Central memory CD8-positive, alpha-beta T cell (primary cell): Measurements from ENCODE around the gene COL9A3.

Source experiments
- ATAC-seq: fragments of 150-1000 bp; cut with Tn5 transposase; replicated peaks from 2 replicates; pipeline ENCODE4 v1.10.0; 2022; ENCODE audit warnings: mild to moderate bottlenecking, moderate FRiP score, moderate number of reproducible peaks; ENCODE audit not compliant: poor library complexity, severe bottlenecking; ENCODE audit errors: extremely low read depth
- DNase-seq, 2 donors: peaks; one replicate each; pipeline ENCODE4 v3.0.0; 2021; ENCODE audit warnings: low spot score in 2 of 2
- H3K27ac Mint-ChIP-seq: one replicate; pipeline ENCODE4 v1.8.0; 2022; ENCODE audit warnings: low read depth, mild to moderate bottlenecking, moderate library complexity, mixed read lengths
- H3K27me3 Mint-ChIP-seq: one replicate; pipeline ENCODE4 v1.8.0; 2022; ENCODE audit warnings: mixed read lengths
- H3K36me3 Mint-ChIP-seq: one replicate; pipeline ENCODE4 v1.8.0; 2022; ENCODE audit warnings: mild to moderate bottlenecking, moderate library complexity, mixed read lengths; ENCODE audit not compliant: insufficient read depth
- H3K4me1 Mint-ChIP-seq: one replicate; pipeline ENCODE4 v1.8.0; 2022; ENCODE audit warnings: mixed read lengths
- H3K4me3 Mint-ChIP-seq: one replicate; pipeline ENCODE4 v1.8.0; 2022; ENCODE audit warnings: mild to moderate bottlenecking, moderate library complexity, mixed read lengths
- H3K9me3 Mint-ChIP-seq: one replicate; pipeline ENCODE4 v1.8.0; 2022; ENCODE audit warnings: mixed read lengths

The COL9A3 gene

DNA sequence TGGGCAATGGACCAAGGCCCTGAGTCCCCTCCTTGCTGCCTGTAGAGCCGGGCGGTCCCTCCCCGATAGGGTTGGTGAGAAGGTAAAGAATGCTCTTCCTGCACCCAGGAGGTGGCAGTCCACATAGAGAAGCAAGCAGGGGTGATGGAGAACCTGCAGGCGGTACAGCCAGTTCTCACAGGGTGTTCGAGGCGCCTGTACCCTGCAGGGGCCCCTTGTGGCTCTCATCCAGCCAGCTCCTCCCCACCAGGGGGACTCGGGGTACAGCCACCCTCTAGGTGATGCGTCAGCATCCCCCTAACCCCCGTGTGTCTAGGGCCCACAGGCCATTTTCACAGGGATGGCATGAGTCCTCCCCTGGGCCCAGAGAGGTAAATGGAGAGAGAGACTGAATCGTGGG lies 5.1 kb upstream of the COL9A3 start:
- peaks cover 17% of the 10 kb centered on the region for H3K27me3 Mint-ChIP-seq
- no peak for DNase-seq
- peaks cover 31% of the 10 kb centered on the region for H3K36me3 Mint-ChIP-seq
- ATAC-seq, result no peak
- H3K4me3 Mint-ChIP-seq, result no peak overlapping the region
- no peak overlapping the region for H3K27ac Mint-ChIP-seq
- no peaks in the 10 kb centered on the region for H3K9me3 Mint-ChIP-seq
- peaks cover 26% of the 10 kb centered on the region for H3K4me1 Mint-ChIP-seq

GRCh38 chr20:62812181-62812906 lies 4.5 kb upstream of the COL9A3 start:
- no peaks in the 10 kb centered on the region for H3K9me3 Mint-ChIP-seq
- H3K27ac Mint-ChIP-seq, result no peak overlapping the region
- H3K4me1 Mint-ChIP-seq, result peaks cover 20% of the 10 kb centered on the region
- peaks cover 17% of the 10 kb centered on the region for H3K27me3 Mint-ChIP-seq
- ATAC-seq, result no peak
- peaks cover 31% of the 10 kb centered on the region for H3K36me3 Mint-ChIP-seq
- DNase-seq, result no peak
- no peak overlapping the region for H3K4me3 Mint-ChIP-seq

DNA sequence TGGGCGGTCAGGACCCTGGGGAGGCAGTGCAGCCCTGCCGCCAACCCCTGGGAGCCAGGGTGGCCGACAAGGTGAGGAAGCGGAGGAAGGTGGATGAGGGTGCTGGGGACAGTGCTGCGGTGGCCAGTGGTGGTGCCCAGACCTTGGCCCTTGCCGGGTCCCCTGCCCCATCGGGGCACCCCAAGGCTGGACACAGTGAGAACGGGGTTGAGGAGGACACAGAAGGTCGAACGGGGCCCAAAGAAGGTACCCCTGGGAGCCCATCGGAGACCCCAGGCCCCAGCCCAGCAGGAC lies 4.0 kb upstream of the COL9A3 start:
- H3K27me3 Mint-ChIP-seq, result peaks cover 18% of the 10 kb centered on the region
- H3K4me3 Mint-ChIP-seq, result no peak overlapping the region
- peaks cover 17% of the 10 kb centered on the region for H3K4me1 Mint-ChIP-seq
- ATAC-seq (no peak), DNase-seq (no peak)
- no peak overlapping the region for H3K27ac Mint-ChIP-seq
- no peaks in the 10 kb centered on the region for H3K9me3 Mint-ChIP-seq
- H3K36me3 Mint-ChIP-seq, result peaks cover 29% of the 10 kb centered on the region

- no peak for ATAC-seq
- peaks cover 25% of the 10 kb centered on the region for H3K27me3 Mint-ChIP-seq
- no peaks in the 10 kb centered on the region for H3K9me3 Mint-ChIP-seq
- H3K36me3 Mint-ChIP-seq, result peaks cover 26% of the 10 kb centered on the region
- peaks cover 17% of the 10 kb centered on the region for H3K4me1 Mint-ChIP-seq
- H3K4me3 Mint-ChIP-seq, result no peak overlapping the region
- no peak for DNase-seq
- H3K27ac Mint-ChIP-seq, result no peak overlapping the region
These were observed 3.3 kb upstream of the COL9A3 start for GRCh38 chr20:62813588-62813987.

DNA sequence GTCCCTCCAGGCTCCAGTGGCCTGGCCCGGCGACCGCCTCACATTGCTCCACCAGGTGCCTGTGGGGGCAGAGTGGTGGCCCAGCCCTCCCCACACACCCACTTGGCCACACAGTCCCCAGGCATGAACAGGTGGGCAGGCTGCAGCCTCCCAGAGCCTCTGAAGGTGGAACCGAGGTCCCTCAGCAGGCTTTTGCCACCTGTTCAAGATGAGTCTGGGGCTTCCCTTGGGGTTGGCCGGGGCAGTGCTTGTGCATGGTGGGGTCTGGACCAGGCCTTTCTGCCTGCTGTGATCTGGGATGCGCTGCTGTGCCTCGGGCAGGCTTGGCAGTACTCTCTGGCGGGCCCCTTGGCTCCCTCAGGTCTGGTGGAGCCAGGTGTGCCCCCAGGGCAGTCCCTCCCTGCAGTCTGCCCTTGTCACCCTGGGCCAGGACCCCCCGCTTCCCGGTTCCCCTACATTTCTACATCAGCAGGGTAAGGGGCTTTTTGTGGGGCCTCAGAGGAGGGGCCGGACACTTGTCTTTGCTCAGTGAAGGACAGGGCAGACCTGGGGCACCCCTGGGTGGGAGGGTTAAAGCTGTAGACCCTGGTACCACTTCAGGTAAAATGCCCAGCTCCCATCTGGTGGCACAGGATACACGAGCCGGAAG lies 2.7 kb upstream of the COL9A3 start:
- H3K4me3 Mint-ChIP-seq, result no peak overlapping the region
- no peak overlapping the region for H3K27ac Mint-ChIP-seq
- ATAC-seq (no peak), DNase-seq (no peak)
- H3K27me3 Mint-ChIP-seq, result peaks cover 27% of the 10 kb centered on the region
- H3K4me1 Mint-ChIP-seq, result peaks cover 17% of the 10 kb centered on the region
- H3K9me3 Mint-ChIP-seq, result no peaks in the 10 kb centered on the region
- peaks cover 22% of the 10 kb centered on the region for H3K36me3 Mint-ChIP-seq

DNA sequence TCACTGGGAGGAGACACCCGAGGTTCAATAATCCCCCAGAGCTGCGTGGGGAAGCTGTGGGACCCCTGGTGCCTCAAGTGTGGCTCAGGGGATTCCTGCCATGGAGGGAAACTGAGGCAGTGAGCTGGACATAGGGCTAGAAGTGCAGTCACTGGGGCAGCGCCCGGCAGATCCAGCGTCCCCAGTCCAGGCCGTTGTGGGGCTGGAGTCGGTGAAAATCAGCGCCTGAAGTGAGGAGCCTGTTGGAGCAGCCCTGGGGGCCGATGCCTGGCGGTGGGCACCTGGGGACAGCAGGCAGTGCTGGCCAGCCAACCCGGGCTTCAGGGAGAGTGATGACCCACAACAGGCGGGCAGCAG lies 2.2 kb upstream of the COL9A3 start:
- no peak for DNase-seq
- Mint-ChIP-seq H3K27me3 (peaks cover 31% of the 10 kb centered on the region), H3K36me3 (peaks cover 17% of the 10 kb centered on the region), H3K9me3 (no peaks in the 10 kb centered on the region), H3K4me3 (no peak overlapping the region), H3K4me1 (peaks cover 17% of the 10 kb centered on the region), H3K27ac (no peak overlapping the region)
- ATAC-seq, result no peak

- Mint-ChIP-seq H3K36me3 (peaks cover 15% of the 10 kb centered on the region), H3K4me3 (no peak overlapping the region), H3K27ac (no peak overlapping the region), H3K27me3 (peaks cover 37% of the 10 kb centered on the region), H3K9me3 (no peaks in the 10 kb centered on the region), H3K4me1 (peaks cover 17% of the 10 kb centered on the region)
- ATAC-seq (no peak), DNase-seq (no peak)
These were observed 1.5 kb upstream of the COL9A3 start for GRCh38 chr20:62815066-62815991.

GRCh38 chr20:62816031-62816883 lies 593 bp upstream of the COL9A3 start:
- no peak for DNase-seq
- Mint-ChIP-seq H3K9me3 (no peaks in the 10 kb centered on the region), H3K36me3 (peaks cover 8% of the 10 kb centered on the region), H3K4me1 (peaks cover 17% of the 10 kb centered on the region), H3K27me3 (peaks cover 41% of the 10 kb centered on the region), H3K27ac (no peak overlapping the region), H3K4me3 (peak overlapping the region; percentile 11)
- ATAC-seq, result peak; percentile 20

GRCh38 chr20:62817975-62818591 lies 1.2 kb downstream of the COL9A3 start:
- peaks cover 13% of the 10 kb centered on the region for H3K4me1 Mint-ChIP-seq
- H3K9me3 Mint-ChIP-seq, result no peaks in the 10 kb centered on the region
- DNase-seq (no peak), ATAC-seq (no peak)
- no peak overlapping the region for H3K4me3 Mint-ChIP-seq
- H3K27ac Mint-ChIP-seq, result no peak overlapping the region
- peaks cover 6% of the 10 kb centered on the region for H3K36me3 Mint-ChIP-seq
- peaks cover 41% of the 10 kb centered on the region for H3K27me3 Mint-ChIP-seq

DNA sequence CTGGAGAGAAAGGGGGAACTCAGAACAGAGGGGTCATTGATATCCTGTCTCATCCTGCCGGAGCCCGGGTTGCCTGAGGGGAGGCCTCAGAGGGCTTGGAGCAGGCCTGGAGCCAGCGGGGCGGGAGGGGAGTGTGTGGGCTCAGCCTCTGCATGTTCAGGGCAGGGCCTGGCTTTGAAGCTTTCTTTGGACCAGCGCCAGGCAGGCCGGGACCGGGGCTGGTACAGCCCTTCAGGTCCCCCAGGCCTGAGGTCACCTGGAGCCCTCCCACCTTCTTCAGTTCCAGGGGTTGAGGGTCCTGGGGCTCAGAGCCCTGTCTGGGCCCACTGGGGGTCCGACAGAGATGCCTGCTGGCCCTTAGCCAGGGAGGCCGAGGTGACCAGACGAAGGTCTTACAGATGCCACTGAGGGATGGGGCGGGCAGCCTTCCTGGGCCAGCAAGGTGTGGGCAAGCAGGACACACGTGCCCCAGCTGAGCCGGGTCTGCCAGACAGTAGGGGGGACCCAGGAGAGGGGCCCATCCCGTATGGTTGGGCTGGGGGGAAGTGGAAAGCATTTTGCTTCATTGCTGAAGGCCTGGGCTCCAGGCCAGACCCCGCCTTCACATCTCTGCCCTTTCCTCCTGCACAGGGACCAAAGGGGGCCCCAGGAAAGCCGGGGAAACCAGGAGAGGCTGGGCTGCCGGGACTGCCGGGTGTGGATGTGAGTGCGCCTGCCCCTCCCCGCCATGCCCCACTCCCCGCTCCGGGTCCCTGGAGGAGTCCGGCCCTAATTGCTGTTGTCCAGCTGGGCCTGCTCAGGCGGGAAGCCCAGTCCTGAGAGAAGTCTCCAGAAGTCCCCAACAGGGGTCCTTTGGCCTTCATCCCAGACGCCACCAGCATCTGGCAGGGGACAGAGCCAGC lies 2.0 kb downstream of the COL9A3 start:
- H3K27ac Mint-ChIP-seq, result no peak overlapping the region
- H3K9me3 Mint-ChIP-seq, result no peaks in the 10 kb centered on the region
- H3K4me1 Mint-ChIP-seq, result peaks cover 13% of the 10 kb centered on the region
- ATAC-seq (no peak), DNase-seq (no peak)
- no peak overlapping the region for H3K4me3 Mint-ChIP-seq
- H3K36me3 Mint-ChIP-seq, result peaks cover 6% of the 10 kb centered on the region
- H3K27me3 Mint-ChIP-seq, result peaks cover 41% of the 10 kb centered on the region

DNA sequence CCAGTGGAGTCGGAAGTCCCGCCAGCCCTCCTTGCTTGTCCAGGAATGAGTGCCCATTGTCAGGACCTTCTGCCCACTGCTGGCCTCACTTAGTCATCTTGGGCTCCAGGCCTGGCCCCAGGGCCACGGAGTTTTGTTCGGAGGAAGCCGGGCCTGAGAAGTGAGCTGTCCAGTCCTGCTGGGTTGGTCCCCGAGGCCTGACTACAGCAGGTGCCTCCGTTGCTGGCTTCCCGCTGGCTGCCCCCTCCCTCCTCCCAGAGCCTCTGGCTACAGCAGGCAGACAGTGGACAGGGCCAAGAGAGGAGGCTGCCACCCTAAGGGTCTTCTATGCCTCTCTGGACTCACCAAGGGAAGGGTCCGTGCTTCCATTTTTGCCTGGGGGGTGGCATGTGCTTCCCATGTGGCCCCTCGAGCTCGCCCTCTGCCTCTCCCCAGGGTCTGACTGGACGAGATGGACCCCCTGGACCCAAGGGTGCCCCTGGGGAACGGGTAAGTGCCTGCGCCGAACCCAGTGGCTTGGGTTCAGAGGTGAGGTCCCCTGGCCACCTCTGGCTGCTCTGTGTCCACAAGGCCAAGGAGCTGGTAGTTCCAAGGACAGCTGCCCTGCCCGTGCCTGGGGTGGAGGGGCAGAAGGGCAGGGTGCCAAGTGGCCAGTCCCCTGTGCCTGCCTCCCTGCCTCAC lies 2.8 kb downstream of the COL9A3 start:
- H3K4me1 Mint-ChIP-seq, result peaks cover 10% of the 10 kb centered on the region
- peaks cover 2% of the 10 kb centered on the region for H3K36me3 Mint-ChIP-seq
- ATAC-seq, result no peak
- DNase-seq, result no peak
- no peak overlapping the region for H3K4me3 Mint-ChIP-seq
- no peaks in the 10 kb centered on the region for H3K9me3 Mint-ChIP-seq
- peaks cover 38% of the 10 kb centered on the region for H3K27me3 Mint-ChIP-seq
- no peak overlapping the region for H3K27ac Mint-ChIP-seq
